Fibroblast of lung (primary cell): Measurements from ENCODE around the gene MPND. TPM values are rescaled to one million over a fixed set of nuclear protein-coding genes. Genes with fewer than 3 reads are reported as not detected.

Experiments used
- DNase-seq, 2 donors: peaks; one replicate each; pipeline versions ENCODE4 v3.0.0 to v3.0.0-alpha.2; 2010; ENCODE audit warnings: low read depth in 2 of 2
- H2AFZ ChIP-seq: 2 replicates; pipeline ENCODE4 v1.5.1; 2012; ENCODE audit warnings: low read length, control low read depth, inconsistent platforms
- H3K27ac ChIP-seq: 2 replicates; pipeline ENCODE4 v1.5.1; 2011; ENCODE audit warnings: low read length, control low read depth; ENCODE audit not compliant: insufficient read depth
- H3K27me3 ChIP-seq: 2 replicates; pipeline ENCODE4 v1.5.1; 2011; ENCODE audit warnings: mild to moderate bottlenecking, low read length; ENCODE audit not compliant: control insufficient read depth, insufficient read depth
- H3K36me3 ChIP-seq: 2 replicates; pipeline ENCODE4 v1.5.1; 2011; ENCODE audit warnings: low read length; ENCODE audit not compliant: control insufficient read depth, insufficient read depth
- H3K4me1 ChIP-seq: 2 replicates; pipeline ENCODE4 v1.5.1; 2011; ENCODE audit warnings: low read length; ENCODE audit not compliant: control insufficient read depth, insufficient read depth; ENCODE audit errors: extremely low read depth
- H3K4me2 ChIP-seq: 2 replicates; pipeline ENCODE4 v1.5.1; 2011; ENCODE audit warnings: low read length, control low read depth; ENCODE audit not compliant: insufficient read depth; ENCODE audit errors: extremely low read depth
- H3K4me3 ChIP-seq, 4 experiments: fragments of 200-600 bp in 1 of 4; sonication (generic) in 1 of 4; replicated peaks in 1 of 4; 2 replicates each; pipeline ENCODE4 v1.5.1; 2011 to 2016; ENCODE audit warnings: low read length in 4 of 4, low read depth in 3 of 4, mild to moderate bottlenecking in 3 of 4, control low read depth in 2 of 4, inconsistent platforms in 1 of 4, mixed read lengths in 1 of 4; ENCODE audit not compliant: insufficient read depth in 1 of 4; ENCODE audit errors: control extremely low read depth in 1 of 4
- H3K79me2 ChIP-seq: 2 replicates; pipeline ENCODE4 v1.5.1; 2012; ENCODE audit warnings: mild to moderate bottlenecking, low read length, inconsistent platforms; ENCODE audit not compliant: control insufficient read depth, insufficient read depth
- H3K9ac ChIP-seq: 2 replicates; pipeline ENCODE4 v1.5.1; 2011; ENCODE audit warnings: mild to moderate bottlenecking, low read length, control low read depth; ENCODE audit not compliant: insufficient read depth
- H3K9me3 ChIP-seq: 2 replicates; pipeline ENCODE4 v1.5.1; 2012; ENCODE audit warnings: low read depth, low read length; ENCODE audit not compliant: control insufficient read depth, insufficient read depth
- H4K20me1 ChIP-seq: 2 replicates; pipeline ENCODE4 v1.5.1; 2011; ENCODE audit warnings: low read length; ENCODE audit not compliant: control insufficient read depth, insufficient read depth; ENCODE audit errors: extremely low read depth
- EZH2 ChIP-seq: IDR thresholded peaks from 2 replicates; pipeline ENCODE4 v1.5.1; 2012; ENCODE audit warnings: low read length, control low read depth, mild to moderate bottlenecking; ENCODE audit errors: missing control alignments
- polyA plus RNA-seq, 2 donors: library from polyadenylated mRNA; depleted of rRNA in 1 of 2; stranded (reverse) in 1 of 2; unstranded in 1 of 2; fragments of >200 nt; gene quantifications; 2 replicates each; pipeline ENCODE4 v1.2.1, GENCODE V29; 2011 to 2012; ENCODE audit warnings: missing spikeins in 1 of 2
- total RNA-seq: library from RNA; depleted of rRNA; stranded (reverse); fragments of >200 nt; gene quantifications from 2 replicates; pipeline ENCODE4 v1.2.1, GENCODE V29; 2014
- TF ChIP-seq, protein P1 (sequence below), 2 donors: IDR thresholded peaks in 1 of 2; conservative IDR thresholded peaks in 1 of 2; 1 replicate in 1 of 2; 2 replicates in 1 of 2; pipeline ENCODE4 v1.5.1; 2011 to 2012; ENCODE audit warnings: low read length in 2 of 2, control low read depth in 1 of 2, inconsistent platforms in 1 of 2, low read depth in 1 of 2, mild to moderate bottlenecking in 1 of 2

The MPND gene
- total and polyA plus RNA-seq, 2 donors (not counting 1 experiment from before 2014, with no cell fraction given): 2.7 to 7.1 TPM

DNA sequence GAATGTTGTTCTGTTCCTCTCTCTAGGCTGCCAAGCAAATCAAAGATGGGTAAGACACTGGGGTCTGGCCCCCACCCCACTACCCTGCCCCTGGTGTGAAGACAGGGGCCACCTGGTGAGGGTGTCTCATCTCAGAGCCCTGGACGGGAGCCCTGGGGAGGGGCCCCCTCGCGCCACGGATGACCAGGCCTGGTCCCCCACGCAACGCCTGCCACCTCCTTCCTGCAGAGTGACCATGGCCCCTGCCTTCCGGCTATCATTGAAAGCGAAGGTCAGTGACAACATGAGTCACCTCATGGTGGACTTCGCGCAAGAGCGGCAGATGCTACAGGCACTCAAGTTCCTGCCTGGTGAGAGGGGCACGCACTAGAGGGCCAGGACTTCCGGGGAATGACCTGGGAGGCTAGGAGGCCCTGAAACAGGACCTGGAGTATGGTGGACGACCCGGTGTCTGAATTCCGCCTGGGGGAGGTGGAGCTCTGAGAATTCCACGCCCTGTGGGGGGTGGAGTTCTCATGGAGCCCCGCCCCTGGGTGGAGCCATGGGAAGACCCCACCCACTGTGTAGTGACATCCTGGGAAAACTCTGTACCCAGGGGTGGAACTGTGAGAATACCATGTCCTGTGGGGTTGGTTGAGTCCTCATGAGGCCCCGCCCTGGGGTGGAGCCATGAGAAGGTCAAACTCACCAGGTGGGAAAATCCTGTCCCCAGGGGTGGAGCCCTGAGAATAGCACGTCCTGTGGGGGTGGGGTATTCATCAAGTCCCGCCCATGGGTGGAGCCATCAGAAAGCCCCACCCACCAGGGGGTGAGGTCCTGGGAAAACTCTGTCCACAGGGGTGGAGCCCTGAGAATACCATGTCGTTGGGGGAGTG lies 32.9 kb upstream of the MPND start:
- Histone ChIP-seq H3K27ac (no peak overlapping the region), H3K27me3 (no peaks in the 10 kb centered on the region), H3K36me3 (no peaks in the 10 kb centered on the region), H3K79me2 (no peaks in the 10 kb centered on the region), H3K9me3 (no peaks in the 10 kb centered on the region), H2AFZ (no peak overlapping the region), H3K9ac (no peak overlapping the region), H4K20me1 (no peaks in the 10 kb centered on the region), H3K4me3 (no peak overlapping the region), H3K4me1 (no peaks in the 10 kb centered on the region), H3K4me2 (no peak overlapping the region)
- no peak for DNase-seq
- TF ChIP-seq EZH2: no peak

DNA sequence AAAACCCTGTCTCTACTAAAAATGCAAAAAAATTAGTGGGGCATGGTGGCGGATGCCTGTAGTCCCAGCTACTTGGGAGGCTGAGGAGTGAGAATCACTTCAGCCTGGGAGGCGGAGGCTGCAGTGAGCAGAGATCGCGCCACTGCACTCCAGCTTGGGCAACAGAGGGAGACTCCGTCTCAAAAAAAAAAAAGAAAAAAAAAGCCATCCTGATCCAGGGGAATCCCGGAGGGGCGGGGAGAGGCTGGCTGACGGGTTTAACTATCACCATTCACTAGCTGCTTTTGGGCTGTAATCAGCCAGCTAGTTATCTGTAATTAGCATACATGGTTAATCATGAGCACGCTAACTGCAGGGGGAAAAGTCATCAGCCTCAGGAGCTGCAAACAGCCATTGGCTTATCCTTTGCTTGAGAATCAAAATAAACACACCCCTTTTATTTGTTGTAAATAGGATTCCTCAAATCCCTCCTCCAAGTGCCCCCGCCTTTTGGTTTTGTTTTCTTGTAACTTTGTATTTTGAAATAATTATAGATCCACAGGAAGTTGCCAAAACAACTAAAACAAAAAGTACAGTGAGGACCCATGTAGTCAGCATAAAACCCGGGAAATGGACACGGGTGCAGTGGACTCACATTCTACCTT lies 29.4 kb upstream of the MPND start:
- no peaks in the 10 kb centered on the region for H3K36me3 ChIP-seq

DNA sequence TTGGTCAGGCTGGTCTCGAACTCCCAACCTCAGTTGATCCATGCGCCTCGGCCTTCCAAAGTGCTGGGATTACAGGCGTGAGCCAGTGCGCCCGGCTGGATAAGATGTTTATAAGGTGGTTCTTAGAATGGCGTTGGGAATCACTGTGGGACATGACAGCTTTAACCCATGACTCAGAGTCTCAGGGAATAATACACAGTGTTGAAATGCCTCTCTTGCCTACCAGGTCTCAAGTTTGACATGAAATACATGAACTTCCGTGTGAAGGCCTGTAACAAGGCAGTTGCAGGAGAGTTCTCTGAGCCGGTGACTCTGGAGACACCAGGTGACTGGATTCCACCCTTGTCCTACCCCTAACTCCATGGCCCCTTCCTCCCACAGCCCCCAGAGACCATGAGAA lies 26.4 kb upstream of the MPND start:
- H4K20me1 ChIP-seq: no peaks in the 10 kb centered on the region
- H2AFZ ChIP-seq: no peak overlapping the region
- H3K9me3 ChIP-seq: no peaks in the 10 kb centered on the region
- no peak for TF ChIP-seq EZH2
- TF ChIP-seq, protein P1, sequence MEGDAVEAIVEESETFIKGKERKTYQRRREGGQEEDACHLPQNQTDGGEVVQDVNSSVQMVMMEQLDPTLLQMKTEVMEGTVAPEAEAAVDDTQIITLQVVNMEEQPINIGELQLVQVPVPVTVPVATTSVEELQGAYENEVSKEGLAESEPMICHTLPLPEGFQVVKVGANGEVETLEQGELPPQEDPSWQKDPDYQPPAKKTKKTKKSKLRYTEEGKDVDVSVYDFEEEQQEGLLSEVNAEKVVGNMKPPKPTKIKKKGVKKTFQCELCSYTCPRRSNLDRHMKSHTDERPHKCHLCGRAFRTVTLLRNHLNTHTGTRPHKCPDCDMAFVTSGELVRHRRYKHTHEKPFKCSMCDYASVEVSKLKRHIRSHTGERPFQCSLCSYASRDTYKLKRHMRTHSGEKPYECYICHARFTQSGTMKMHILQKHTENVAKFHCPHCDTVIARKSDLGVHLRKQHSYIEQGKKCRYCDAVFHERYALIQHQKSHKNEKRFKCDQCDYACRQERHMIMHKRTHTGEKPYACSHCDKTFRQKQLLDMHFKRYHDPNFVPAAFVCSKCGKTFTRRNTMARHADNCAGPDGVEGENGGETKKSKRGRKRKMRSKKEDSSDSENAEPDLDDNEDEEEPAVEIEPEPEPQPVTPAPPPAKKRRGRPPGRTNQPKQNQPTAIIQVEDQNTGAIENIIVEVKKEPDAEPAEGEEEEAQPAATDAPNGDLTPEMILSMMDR (conservative IDR thresholded peaks at IDR 0.05 in 1 of 2, IDR thresholded peaks at IDR 0.05 in 1 of 2; ENCODE audit: low read depth in 1 of 2, low read length in 2 of 2): no peak
- H3K79me2 ChIP-seq: no peaks in the 10 kb centered on the region
- H3K4me3 ChIP-seq: no peak overlapping the region
- H3K9ac ChIP-seq: no peak overlapping the region
- H3K36me3 ChIP-seq: no peaks in the 10 kb centered on the region
- no peaks in the 10 kb centered on the region for H3K4me1 ChIP-seq
- no peaks in the 10 kb centered on the region for H3K27me3 ChIP-seq
- DNase-seq: no peak
- no peak overlapping the region for H3K4me2 ChIP-seq
- H3K27ac ChIP-seq: no peak overlapping the region

More for the DNA sequence above, 29.4 kb upstream of the MPND start:
- Histone ChIP-seq H3K4me3 (no peak overlapping the region), H3K9ac (no peak overlapping the region), H2AFZ (no peak overlapping the region), H3K27ac (no peak overlapping the region), H4K20me1 (no peaks in the 10 kb centered on the region), H3K9me3 (no peaks in the 10 kb centered on the region), H3K4me1 (no peaks in the 10 kb centered on the region), H3K79me2 (no peaks in the 10 kb centered on the region), H3K4me2 (no peak overlapping the region), H3K27me3 (no peaks in the 10 kb centered on the region)
- TF ChIP-seq EZH2: no peak
- TF ChIP-seq, protein P1 (conservative IDR thresholded peaks at IDR 0.05 in 1 of 2, IDR thresholded peaks at IDR 0.05 in 1 of 2; ENCODE audit: low read depth in 1 of 2, low read length in 2 of 2): no peak
- DNase-seq: no peak
